ENCODE measurements around the gene SLC9A6. TPM values are rescaled to one million over a fixed set of nuclear protein-coding genes. Genes with fewer than 3 reads are reported as not detected.

Gene SLC9A6
- total and polyA plus RNA-seq, 2 of the 13 experiments (the other 11 are each of a cell fraction or from before 2014, with no cell fraction given) = 3.9 to 8.0 TPM

DNA sequence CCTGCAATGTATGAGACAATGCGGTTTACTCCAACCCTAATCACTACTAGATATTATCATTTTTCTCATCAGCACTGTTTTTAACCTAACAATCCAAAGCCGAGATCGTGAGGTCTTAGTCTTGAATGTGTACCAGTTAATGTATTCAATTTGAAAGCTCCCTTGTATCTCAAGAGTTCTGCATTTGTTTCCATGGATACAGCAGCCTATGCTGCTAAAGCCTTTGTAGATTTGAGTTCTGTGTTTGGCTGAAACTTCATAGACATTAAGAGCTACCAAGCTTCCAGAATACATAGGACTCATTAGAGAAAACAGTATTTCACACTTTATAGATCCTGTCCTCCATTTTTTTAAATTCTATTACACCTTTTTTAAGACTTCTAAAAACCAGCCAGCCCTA is 39.9 kb downstream of the SLC9A6 start (continued):
- TF ChIP-seq, protein P1, sequence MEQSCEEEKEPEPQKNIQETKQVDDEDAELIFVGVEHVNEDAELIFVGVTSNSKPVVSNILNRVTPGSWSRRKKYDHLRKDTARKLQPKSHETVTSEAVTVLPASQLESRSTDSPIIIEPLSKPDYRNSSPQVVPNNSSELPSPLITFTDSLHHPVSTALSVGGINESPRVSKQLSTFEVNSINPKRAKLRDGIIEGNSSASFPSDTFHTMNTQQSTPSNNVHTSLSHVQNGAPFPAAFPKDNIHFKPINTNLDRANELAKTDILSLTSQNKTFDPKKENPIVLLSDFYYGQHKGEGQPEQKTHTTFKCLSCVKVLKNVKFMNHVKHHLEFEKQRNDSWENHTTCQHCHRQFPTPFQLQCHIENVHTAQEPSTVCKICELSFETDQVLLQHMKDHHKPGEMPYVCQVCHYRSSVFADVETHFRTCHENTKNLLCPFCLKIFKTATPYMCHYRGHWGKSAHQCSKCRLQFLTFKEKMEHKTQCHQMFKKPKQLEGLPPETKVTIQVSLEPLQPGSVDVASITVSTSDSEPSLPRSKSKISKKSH (CRISPR knock-in tag; IDR thresholded peaks at IDR 0.05; ENCODE audit: borderline replicate concordance) = no peak
- TF ChIP-seq, protein P2, sequence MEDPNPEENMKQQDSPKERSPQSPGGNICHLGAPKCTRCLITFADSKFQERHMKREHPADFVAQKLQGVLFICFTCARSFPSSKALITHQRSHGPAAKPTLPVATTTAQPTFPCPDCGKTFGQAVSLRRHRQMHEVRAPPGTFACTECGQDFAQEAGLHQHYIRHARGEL (CRISPR knock-in tag; IDR thresholded peaks at IDR 0.05) = no peak
- TF ChIP-seq, protein P3, sequence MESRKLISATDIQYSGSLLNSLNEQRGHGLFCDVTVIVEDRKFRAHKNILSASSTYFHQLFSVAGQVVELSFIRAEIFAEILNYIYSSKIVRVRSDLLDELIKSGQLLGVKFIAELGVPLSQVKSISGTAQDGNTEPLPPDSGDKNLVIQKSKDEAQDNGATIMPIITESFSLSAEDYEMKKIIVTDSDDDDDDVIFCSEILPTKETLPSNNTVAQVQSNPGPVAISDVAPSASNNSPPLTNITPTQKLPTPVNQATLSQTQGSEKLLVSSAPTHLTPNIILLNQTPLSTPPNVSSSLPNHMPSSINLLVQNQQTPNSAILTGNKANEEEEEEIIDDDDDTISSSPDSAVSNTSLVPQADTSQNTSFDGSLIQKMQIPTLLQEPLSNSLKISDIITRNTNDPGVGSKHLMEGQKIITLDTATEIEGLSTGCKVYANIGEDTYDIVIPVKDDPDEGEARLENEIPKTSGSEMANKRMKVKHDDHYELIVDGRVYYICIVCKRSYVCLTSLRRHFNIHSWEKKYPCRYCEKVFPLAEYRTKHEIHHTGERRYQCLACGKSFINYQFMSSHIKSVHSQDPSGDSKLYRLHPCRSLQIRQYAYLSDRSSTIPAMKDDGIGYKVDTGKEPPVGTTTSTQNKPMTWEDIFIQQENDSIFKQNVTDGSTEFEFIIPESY (CRISPR knock-in tag; IDR thresholded peaks at IDR 0.05) = no peak
- TF ChIP-seq RBAK (CRISPR knock-in tag; IDR thresholded peaks at IDR 0.05) (no peak), HDAC6 (IDR thresholded peaks at IDR 0.05; ENCODE audit: low read depth, low read length) (no peak), HNRNPH1 (optimal IDR thresholded peaks at IDR 0.05; ENCODE audit: low read depth, low read length) (no peak), TRIM22 (IDR thresholded peaks at IDR 0.05) (no peak)
